NCI-H187 (cell line): ENCODE data around the gene CUL1.

Experiments
- DNase-seq, 2 experiments: peaks; one replicate each; lab custom pipeline; 2025; lab: John Stamatoyannopoulos, UW

CUL1 gene

DNA sequence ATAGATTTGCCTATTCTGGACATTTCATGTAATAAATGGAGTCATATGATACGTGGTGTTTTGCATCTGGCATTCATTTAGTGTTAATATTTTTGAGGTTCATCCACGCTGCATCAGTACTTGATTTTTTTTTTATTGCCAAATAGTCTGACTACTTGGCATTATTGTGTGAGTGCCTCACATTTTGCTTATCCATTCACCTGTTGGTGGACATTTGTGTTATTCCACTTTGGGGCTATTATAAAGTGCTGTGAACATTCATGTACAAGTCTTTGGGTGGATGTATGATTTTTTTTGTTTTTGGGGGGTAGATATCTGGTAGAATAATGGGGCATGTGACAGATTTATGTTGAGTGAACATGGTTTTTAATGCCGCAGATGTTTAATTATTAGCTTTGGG is 19.7 kb downstream of the CUL1 start:
- no peak for DNase-seq

DNA sequence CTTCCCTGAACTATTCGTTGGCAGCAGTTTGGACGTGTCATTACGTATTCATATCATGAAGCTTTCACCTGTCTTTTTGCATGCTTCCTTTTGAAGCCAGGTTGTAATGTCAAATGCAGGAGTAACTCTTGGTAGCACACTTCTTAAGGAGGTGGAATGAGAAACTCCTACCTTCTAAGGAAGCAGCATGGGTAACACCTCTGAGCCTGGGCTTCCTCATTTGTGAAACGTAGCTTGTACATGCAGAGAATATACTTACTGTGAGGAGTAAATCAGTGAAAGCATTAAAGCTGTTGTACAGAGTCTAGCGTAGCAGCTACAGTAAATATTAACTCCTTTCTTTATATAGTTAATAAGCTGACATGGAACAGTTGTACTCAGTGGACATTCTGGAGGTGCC is 21.1 kb downstream of the CUL1 start:
- DNase-seq: no peak

DNA sequence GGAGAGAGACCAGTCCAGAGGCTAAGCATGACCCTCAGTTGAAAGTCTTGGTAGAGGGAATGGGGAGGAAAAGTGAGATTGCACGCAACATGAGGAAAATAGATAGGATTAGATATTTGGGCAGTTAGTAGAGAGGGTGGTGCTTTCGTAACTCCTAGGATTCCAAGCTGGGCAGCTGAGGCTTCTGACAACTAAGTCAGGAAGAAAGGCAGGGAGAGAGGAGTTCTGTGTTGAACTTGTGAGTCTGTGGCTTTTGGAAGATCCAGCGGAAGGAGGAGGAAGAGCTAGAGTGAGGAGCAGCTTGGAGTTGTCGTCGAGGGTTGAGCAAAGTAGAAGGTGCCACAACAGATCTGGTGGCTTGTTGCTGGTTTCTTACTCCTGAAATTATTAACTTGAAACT is 21.8 kb downstream of the CUL1 start:
- DNase-seq: no peak

- no peak for DNase-seq
Observed at GRCh38 chr7:148721390-148721789, 22.7 kb downstream of the CUL1 start.

GRCh38 chr7:148722340-148723165 is 23.9 kb downstream of the CUL1 start:
- no peak for DNase-seq

DNA sequence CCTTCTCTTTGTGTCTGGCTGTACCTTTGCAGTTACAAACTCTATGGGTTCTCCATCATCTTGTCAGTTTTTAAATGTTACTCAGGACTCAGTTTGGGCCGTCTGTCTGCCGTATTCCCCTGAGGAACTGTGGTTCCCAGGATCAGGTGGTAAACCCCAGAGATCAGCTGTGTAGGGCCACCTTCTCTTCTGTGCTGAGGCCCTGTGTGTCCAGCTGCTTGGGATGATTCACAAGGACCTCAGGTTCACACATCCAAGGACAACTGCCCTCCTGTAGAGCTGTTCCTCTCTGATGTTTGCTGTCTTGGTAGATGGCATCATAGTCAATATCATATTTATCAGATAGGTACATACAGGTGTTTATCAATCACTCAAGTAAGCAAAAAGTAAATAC is 24.5 kb downstream of the CUL1 start:
- no peak for DNase-seq

DNA sequence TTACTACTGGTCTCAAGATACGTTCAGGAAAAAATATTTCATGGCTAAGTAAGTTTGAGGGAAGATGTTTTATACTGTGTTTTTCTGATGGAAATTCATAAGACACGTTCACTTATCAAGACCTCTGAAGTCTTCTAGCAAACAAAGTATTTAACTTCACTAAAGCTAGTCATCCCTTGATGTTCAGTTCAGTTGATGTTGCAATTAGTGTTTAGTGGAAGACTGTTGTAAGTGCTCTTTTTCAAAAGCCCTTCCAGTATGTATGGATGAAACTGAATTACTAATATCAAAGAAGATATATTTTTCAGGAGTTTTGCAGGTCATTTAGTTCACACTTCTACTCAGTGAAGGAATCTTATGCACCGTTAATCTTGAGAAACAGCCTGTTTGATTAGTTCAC is 25.1 kb downstream of the CUL1 start:
- DNase-seq: no peak

DNA sequence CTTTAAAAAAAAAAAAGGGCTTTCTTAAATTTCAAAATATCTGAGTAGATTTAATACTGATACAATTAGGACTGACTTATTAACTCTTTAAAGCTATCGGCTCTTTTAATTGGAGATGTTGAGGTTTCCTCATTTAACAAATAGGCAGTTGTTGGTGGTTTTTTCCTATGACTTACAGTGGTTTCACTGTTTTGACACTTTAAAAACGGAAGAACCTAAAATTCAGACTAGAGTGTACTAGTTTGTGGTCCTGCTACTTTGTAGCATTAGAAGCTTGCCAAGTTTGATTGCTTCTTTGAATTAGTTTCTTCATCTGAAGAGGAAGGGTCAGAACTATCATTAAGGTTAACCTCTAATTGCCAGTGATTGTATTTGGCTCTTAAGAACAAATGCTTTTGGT is 27.7 kb downstream of the CUL1 start:
- no peak for DNase-seq

DNA sequence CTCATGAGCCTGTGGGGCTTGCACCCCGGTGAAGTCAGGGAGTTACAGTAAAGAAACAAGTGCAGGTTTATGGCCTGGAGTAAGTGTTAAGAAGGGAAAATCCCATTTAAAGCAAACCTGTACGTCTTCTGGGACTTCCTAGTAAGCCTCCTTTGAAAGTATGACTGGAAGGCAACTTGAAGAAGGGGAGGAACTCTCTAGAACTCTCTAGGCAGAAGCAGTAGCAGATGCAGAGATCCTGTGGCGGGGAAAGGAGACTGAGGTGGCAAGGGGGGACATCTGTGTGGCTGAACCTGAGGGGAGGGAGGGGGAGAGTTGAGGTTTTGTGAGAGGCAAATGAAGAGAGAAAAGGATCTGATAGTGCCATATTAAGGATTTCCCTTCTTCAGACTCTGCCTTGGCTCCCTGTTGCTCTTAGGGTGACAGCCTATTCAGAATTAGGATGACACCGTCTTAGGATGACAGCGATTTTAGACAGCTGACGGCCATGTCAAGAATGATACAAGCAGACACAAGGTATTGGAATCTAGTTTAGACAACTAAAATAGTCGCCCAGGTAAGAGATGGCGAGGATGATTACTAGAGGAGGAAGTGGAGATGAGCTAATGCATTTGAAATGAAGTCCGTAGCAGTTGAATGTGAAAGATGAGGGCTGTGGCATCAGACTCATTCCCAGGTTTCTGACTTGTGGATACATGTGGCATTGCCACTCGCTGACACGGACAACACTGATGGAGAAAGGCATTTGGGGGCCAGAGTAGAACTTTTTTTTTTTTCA is 29.0 kb downstream of the CUL1 start:
- no peak for DNase-seq

DNA sequence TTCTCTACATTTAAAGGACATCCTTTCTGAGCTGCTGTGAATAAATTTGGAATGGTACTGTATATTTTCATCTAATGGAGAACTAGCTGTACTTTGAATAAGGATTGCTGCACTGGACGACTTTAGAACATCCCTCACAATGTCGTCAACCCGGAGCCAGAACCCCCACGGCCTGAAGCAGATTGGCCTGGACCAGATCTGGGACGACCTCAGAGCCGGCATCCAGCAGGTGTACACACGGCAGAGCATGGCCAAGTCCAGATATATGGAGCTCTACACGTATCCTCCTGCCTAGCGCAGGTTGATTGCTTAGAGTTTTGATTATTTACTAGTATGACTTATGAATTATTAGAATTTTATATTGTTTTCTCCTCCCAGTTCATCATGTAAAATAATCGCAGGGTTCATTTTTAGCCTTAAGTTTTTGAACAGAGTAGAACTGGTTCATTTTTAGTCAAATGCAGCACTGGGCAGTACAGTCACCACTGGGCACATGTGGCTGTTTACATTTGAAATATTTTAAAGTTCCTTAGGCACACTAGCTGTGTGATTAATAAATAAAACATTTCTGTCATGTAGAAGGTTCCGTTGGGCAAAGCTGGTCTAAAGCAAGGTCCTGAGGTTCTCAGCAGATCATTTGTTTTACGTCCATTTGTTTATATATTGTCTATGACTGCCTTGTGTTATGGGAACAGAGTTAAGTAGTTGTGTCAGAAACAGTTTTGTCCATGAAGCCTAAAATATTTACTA is 31.5 kb downstream of the CUL1 start:
- no peak for DNase-seq

- no peak for DNase-seq
Observed at GRCh38 chr7:148732862-148733261, 34.2 kb downstream of the CUL1 start.

GRCh38 chr7:148733496-148733895 is 34.8 kb downstream of the CUL1 start:
- DNase-seq: no peak

GRCh38 chr7:148735141-148735540 is 36.4 kb downstream of the CUL1 start:
- DNase-seq: no peak

GRCh38 chr7:148735967-148736366 is 37.3 kb downstream of the CUL1 start:
- DNase-seq: no peak

GRCh38 chr7:148738737-148739535 is 40.2 kb downstream of the CUL1 start:
- no peak for DNase-seq

DNA sequence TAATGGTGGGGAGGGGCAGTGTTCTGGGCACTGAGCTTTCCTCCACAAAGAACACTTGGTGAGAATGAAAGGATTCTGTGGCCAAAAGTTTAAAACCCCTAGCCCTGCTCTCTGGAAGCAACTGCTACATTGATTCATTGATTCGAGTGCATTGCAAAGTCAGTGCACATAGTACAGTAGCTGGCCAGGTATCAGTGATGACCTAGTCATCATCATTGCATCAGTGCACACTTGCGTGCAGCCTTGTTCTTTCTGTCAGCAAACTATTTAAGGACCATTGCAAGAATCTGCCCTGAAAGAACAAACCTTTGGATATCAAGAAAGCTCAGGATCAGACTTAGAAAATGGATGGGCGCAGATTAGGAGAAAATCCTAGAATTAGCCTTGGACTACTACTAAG is 47.4 kb downstream of the CUL1 start:
- no peak for DNase-seq

- no peak for DNase-seq
Observed at GRCh38 chr7:148747274-148747673, 48.6 kb downstream of the CUL1 start.

DNA sequence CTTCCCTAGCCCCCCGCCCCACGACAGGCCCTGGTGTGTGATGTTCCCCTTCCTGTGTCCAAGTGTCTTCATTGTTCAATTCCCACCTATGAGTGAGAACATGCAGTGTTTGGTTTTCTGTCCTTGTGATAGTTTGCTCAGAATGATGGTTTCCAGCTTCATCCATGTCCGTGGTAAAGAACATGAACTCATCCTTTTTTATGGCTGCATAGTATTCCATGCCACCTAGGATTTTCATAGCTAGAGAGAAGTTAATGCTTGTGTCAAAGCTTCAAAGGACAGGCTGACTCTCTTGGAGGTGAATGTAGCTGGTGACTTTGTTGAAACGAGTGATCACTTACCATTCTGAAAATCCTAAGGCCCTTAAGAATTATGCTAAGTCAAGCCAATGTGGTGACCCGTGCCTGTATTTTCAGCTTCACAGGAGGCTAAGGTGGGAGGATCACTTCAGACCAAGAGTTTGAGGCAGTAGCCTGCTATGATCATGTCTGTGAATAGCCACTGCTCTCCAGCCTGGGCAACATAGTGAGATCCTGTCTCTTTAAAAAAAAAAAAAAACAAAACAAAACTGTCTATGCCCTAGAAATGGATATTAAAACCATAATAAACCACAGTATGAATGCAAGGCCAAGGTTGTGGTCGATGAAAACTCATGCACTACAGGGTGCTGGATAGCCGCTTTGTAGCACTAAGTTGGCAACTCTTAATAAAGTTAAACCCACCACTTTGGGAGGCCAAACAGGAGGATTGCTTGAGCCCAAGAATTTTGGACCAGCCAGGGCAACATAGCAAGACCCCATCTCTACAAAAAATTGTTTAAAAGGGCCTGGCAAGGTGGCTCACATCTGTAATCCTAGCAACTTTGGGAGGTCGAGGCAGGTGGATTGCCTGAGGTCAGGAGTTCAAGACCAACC is 52.0 kb downstream of the CUL1 start:
- DNase-seq: no peak

GRCh38 chr7:148753224-148753623 is 54.5 kb downstream of the CUL1 start:
- DNase-seq: no peak

GRCh38 chr7:148754912-148755311 is 56.2 kb downstream of the CUL1 start:
- no peak for DNase-seq
